Hepatocyte (in vitro differentiated cells): ENCODE measurements around the gene FAM149B1.

Experiments used
- EZH2 ChIP-seq: fragments of 200-600 bp; sonication (generic); IDR thresholded peaks from 2 replicates; pipeline ENCODE4 v1.6.1; 2016; ENCODE audit warnings: antibody characterized with exemption, mild to moderate bottlenecking, borderline replicate concordance
- EZH2phosphoT487 ChIP-seq: fragments of 200-600 bp; sonication (generic); IDR thresholded peaks from one replicate; pipeline ENCODE4 v1.6.1; 2018; ENCODE audit warnings: antibody characterized with exemption, mild to moderate bottlenecking, low read depth, moderate library complexity; ENCODE audit not compliant: unreplicated experiment, severe bottlenecking
- TF ChIP-seq, protein P1 (sequence below): fragments of 200-600 bp; sonication (generic); IDR thresholded peaks from 2 replicates; pipeline ENCODE4 v1.5.1; 2016; ENCODE audit warnings: antibody characterized with exemption, mild to moderate bottlenecking; ENCODE audit not compliant: poor library complexity

DNA sequence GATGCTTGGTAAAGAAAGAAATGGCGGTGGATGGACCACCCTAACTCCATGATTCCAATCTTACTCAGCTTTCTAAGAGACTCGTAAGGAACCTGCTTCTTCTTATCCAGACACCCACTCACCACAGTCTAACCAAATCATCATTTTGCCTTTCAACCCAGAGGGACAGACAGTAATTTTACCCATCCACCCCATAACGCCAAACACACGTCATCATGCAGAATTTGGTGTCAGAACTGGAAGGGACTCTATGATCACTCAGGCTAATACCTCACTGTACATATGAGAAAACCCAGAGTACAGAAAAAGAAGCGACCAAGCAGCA, 499 bp upstream of the FAM149B1 start:
- TF ChIP-seq, protein P1, sequence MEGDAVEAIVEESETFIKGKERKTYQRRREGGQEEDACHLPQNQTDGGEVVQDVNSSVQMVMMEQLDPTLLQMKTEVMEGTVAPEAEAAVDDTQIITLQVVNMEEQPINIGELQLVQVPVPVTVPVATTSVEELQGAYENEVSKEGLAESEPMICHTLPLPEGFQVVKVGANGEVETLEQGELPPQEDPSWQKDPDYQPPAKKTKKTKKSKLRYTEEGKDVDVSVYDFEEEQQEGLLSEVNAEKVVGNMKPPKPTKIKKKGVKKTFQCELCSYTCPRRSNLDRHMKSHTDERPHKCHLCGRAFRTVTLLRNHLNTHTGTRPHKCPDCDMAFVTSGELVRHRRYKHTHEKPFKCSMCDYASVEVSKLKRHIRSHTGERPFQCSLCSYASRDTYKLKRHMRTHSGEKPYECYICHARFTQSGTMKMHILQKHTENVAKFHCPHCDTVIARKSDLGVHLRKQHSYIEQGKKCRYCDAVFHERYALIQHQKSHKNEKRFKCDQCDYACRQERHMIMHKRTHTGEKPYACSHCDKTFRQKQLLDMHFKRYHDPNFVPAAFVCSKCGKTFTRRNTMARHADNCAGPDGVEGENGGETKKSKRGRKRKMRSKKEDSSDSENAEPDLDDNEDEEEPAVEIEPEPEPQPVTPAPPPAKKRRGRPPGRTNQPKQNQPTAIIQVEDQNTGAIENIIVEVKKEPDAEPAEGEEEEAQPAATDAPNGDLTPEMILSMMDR: no peak
- TF ChIP-seq EZH2 (no peak), EZH2phosphoT487 (no peak)
